ENCODE measurements around the gene FN3K.

The FN3K gene

DNA sequence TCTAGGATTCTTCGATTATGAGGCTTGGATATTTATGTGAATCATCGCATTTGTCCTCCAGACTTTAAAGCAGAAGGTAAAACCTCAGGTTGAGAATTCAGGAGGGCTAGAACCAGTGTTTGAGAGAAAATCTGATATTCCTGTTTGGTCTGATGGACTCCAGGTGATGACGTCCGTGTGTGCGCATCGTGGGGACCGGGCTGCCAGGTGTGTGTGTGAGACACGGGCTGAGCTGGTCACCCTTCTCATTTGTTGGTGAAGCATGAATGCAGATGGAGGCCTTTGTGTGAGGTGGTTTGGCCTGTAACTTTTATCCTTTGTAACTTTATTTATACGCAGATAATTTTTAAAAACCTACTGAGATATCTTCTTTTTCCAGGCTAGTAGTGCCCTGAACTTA is 61.6 kb downstream of the FN3K start:
- DNase-seq: no peak

DNA sequence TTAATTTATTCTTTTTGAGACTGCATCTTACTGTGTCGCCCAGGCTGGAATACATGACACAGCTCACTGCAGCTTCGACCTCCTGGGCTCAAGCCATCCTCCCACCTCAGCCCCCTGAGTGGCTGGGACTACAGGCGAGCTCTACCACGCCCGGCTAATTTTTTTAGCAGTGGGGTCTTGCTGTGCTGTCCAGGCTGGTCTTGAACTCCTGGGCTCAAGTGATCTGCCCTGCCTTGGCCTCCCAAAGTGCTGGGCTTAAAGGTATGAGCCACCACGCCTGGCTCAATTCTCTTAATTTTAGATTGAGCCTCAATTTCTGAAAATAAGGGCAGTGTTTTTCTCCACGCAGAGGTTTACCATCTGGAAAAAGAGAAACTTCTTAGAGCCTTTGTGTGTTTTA is 63.3 kb downstream of the FN3K start:
- no peak for DNase-seq

DNA sequence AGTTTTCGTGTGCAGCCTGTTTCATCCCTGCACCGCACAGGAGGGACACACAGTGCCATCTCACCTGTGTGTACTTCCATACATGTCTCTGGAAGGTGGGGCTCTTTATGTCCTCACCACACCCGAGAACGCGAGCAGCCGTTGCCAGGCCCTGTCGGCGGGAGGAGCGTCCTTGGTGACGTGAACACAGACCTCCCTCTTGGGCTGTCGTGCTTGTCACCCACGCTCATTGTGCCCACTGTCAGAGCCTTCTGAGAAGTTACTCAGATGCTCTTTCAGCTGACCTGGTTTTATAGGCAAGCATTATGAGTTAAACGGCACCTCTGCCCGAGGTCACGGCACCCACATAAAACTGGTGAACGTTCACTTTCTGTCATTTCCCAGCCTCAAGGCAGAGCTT is 64.2 kb downstream of the FN3K start:
- DNase-seq: no peak

Data from stimulated activated CD4-positive, alpha-beta T cell treated with anti-CD3 and anti-CD28 coated beads, Interleukin-4, amount 100 ng/mL, for 4 hours (primary cell).